Measurements from ENCODE around the gene FLII. TPM values are rescaled to one million over a fixed set of nuclear protein-coding genes. Genes with fewer than 3 reads are reported as not detected.

FLII gene
- total RNA-seq, 1 experiment from 2014 or later, result 115 TPM

DNA sequence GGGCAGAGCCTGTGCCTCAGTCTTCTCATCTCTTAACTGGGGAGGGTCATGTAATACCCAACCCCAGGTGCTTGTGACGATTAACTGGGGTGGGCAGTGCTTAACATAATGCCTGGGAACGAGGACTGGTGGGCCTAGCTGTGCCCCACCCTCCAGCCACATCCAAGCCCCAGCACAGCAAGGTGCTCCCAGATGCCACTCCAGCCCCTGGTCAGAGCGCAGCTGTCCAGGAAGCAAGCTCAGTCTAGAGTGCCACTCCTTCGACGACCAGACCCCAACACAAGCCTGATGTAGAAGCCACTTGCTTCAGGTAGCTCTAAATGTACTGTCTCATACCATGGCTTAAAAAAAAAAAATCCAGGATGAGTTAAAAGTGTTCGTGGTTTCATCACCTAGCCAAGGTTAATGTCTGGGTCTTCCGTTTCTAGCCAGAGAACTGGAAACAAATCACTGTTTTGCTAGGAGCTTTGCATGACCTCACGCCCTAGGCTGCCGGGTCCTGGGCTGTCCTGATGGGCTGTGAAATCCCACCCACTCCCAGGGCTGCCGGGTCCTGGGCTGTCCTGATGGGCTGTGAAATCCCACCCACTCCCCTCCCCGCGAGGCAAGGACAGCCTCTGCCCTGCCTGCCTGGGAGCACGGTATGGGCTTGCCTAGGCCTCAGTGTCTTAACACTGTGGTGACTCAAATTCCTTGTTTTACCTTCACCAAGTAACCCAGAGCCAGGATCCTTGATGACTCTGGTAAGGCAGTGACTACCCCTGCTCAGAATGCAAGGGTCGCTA lies 9.6 kb upstream of the FLII start:
- no peak for DNase-seq (ENCODE audit: low read depth in 1 of 2, low spot score in 2 of 2)
- Histone ChIP-seq H3K9me3 (replicated peaks) (no peaks in the 10 kb centered on the region), H3K27me3 (replicated peaks) (no peaks in the 10 kb centered on the region), H3K36me3 (peaks cover 36% of the 10 kb centered on the region), H3K4me3 (no peak overlapping the region), H3K27ac (no peak overlapping the region), H3K4me1 (replicated peaks) (no peaks in the 10 kb centered on the region)

DNA sequence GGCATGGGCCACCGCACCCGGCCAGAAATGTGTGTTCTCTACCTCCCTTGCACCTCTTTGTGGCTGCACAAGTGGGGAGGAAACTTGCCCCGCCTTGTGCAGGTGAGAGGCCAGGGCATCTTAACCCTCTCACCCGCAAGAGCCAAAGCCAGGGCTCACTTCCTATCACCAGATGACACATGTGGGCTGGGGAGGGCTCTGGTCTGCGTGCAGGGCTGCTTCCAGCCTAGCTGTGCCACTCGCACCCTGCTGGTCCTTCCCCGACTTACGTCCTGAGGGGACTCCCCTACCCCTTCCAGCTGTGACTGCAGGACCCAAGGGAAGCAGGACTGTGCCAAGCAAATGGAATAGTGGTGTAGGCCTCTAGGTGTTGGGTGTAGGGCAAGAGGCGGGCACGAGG lies 8.8 kb upstream of the FLII start:
- no peaks in the 10 kb centered on the region for H3K4me1 ChIP-seq (replicated peaks)
- no peaks in the 10 kb centered on the region for H3K27me3 ChIP-seq (replicated peaks)
- H3K36me3 ChIP-seq, result peaks cover 31% of the 10 kb centered on the region
- no peaks in the 10 kb centered on the region for H3K9me3 ChIP-seq (replicated peaks)
- no peak overlapping the region for H3K4me3 ChIP-seq
- no peak overlapping the region for H3K27ac ChIP-seq
- DNase-seq (ENCODE audit: low read depth in 1 of 2, low spot score in 2 of 2), result no peak

GRCh38 chr17:18263885-18264682 lies 5.5 kb upstream of the FLII start:
- H3K4me1 ChIP-seq (replicated peaks), result peaks cover 17% of the 10 kb centered on the region
- no peaks in the 10 kb centered on the region for H3K27me3 ChIP-seq (replicated peaks)
- DNase-seq (ENCODE audit: low read depth in 1 of 2, low spot score in 2 of 2), result no peak
- no peak overlapping the region for H3K27ac ChIP-seq
- peaks cover 21% of the 10 kb centered on the region for H3K36me3 ChIP-seq
- H3K4me3 ChIP-seq, result no peak overlapping the region
- no peaks in the 10 kb centered on the region for H3K9me3 ChIP-seq (replicated peaks)

GRCh38 chr17:18262641-18263040 lies 4.1 kb upstream of the FLII start:
- H3K27ac ChIP-seq, result no peak overlapping the region
- H3K4me3 ChIP-seq, result no peak overlapping the region
- DNase-seq (ENCODE audit: low read depth in 1 of 2, low spot score in 2 of 2), result no peak
- no peaks in the 10 kb centered on the region for H3K9me3 ChIP-seq (replicated peaks)
- H3K4me1 ChIP-seq (replicated peaks), result peaks cover 27% of the 10 kb centered on the region
- H3K27me3 ChIP-seq (replicated peaks), result no peaks in the 10 kb centered on the region
- H3K36me3 ChIP-seq, result peaks cover 33% of the 10 kb centered on the region

DNA sequence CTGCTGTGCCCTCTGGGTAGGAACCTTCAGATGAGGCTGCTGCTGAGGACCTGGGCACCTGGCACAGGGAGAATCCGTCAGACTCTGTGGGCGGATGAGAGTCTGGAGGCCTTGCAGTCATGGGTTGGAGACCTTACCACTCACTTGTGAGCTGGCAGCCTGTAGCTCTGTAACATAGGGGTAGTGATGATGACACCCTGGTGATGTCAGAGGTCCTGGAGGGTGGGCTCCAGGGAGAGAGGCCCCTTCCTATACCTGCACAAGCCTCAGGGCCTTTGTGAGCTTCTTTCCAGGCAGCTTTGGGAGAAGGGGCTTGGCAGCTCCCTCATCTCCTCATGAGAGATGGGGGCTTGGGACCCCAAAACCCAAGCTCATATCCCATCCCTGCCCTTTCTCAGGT lies 3.6 kb upstream of the FLII start:
- H3K27ac ChIP-seq, result no peak overlapping the region
- no peaks in the 10 kb centered on the region for H3K27me3 ChIP-seq (replicated peaks)
- H3K9me3 ChIP-seq (replicated peaks), result no peaks in the 10 kb centered on the region
- DNase-seq (ENCODE audit: low read depth in 1 of 2, low spot score in 2 of 2), result no peak
- no peak overlapping the region for H3K4me3 ChIP-seq
- H3K4me1 ChIP-seq (replicated peaks), result peaks cover 32% of the 10 kb centered on the region
- peaks cover 38% of the 10 kb centered on the region for H3K36me3 ChIP-seq

GRCh38 chr17:18261659-18262058 lies 3.1 kb upstream of the FLII start:
- no peak for DNase-seq (ENCODE audit: low read depth in 1 of 2, low spot score in 2 of 2)
- Histone ChIP-seq H3K36me3 (peaks cover 43% of the 10 kb centered on the region), H3K27ac (no peak overlapping the region), H3K27me3 (replicated peaks) (no peaks in the 10 kb centered on the region), H3K4me3 (peak overlapping the region; percentile 69), H3K9me3 (replicated peaks) (no peaks in the 10 kb centered on the region), H3K4me1 (replicated peaks) (peaks cover 37% of the 10 kb centered on the region)

- Histone ChIP-seq H3K27me3 (replicated peaks) (no peaks in the 10 kb centered on the region), H3K4me1 (replicated peaks) (peaks cover 37% of the 10 kb centered on the region), H3K36me3 (peaks cover 48% of the 10 kb centered on the region), H3K9me3 (replicated peaks) (no peaks in the 10 kb centered on the region), H3K4me3 (peak overlapping the region; percentile 69), H3K27ac (peak overlapping the region; percentile 34)
- peak in 1 of 2 experiments; percentile 29 for DNase-seq (ENCODE audit: low read depth in 1 of 2, low spot score in 2 of 2)
Observed at GRCh38 chr17:18261146-18261515, 2.6 kb upstream of the FLII start.

GRCh38 chr17:18260332-18261145 lies 2.0 kb upstream of the FLII start, which contains the start of gene MIEF2:
MIEF2 (plus strand) TSS chr17:18260662; CDS start chr17:18262721, 2,059 bp downstream.
- Histone ChIP-seq H3K36me3 (peaks cover 54% of the 10 kb centered on the region), H3K9me3 (replicated peaks) (no peaks in the 10 kb centered on the region), H3K4me1 (replicated peaks) (peaks cover 37% of the 10 kb centered on the region), H3K27ac (peak within 1 kb of the TSS; percentile 34), H3K27me3 (replicated peaks) (no peaks in the 10 kb centered on the region), H3K4me3 (peak within 1 kb of the TSS; percentile 69)
- DNase-seq (ENCODE audit: low read depth in 1 of 2, low spot score in 2 of 2), result peak; percentile 87 to 93

GRCh38 chr17:18259621-18260331 lies 1.2 kb upstream of the FLII start:
- DNase-seq (ENCODE audit: low read depth in 1 of 2, low spot score in 2 of 2), result no peak
- H3K36me3 ChIP-seq, result peaks cover 56% of the 10 kb centered on the region
- H3K4me3 ChIP-seq, result peak overlapping the region; percentile 69
- H3K27me3 ChIP-seq (replicated peaks), result no peaks in the 10 kb centered on the region
- H3K27ac ChIP-seq, result no peak overlapping the region
- H3K4me1 ChIP-seq (replicated peaks), result peaks cover 37% of the 10 kb centered on the region
- H3K9me3 ChIP-seq (replicated peaks), result no peaks in the 10 kb centered on the region

GRCh38 chr17:18257982-18258355 lies 569 bp downstream of the FLII start:
- Histone ChIP-seq H3K9me3 (replicated peaks) (no peaks in the 10 kb centered on the region), H3K4me3 (peak overlapping the region; percentile 99), H3K27me3 (replicated peaks) (no peaks in the 10 kb centered on the region), H3K36me3 (peaks cover 60% of the 10 kb centered on the region), H3K4me1 (replicated peaks) (peaks cover 37% of the 10 kb centered on the region), H3K27ac (peak overlapping the region; percentile 95)
- peak; percentile 84 to 88 for DNase-seq (ENCODE audit: low read depth in 1 of 2, low spot score in 2 of 2)

DNA sequence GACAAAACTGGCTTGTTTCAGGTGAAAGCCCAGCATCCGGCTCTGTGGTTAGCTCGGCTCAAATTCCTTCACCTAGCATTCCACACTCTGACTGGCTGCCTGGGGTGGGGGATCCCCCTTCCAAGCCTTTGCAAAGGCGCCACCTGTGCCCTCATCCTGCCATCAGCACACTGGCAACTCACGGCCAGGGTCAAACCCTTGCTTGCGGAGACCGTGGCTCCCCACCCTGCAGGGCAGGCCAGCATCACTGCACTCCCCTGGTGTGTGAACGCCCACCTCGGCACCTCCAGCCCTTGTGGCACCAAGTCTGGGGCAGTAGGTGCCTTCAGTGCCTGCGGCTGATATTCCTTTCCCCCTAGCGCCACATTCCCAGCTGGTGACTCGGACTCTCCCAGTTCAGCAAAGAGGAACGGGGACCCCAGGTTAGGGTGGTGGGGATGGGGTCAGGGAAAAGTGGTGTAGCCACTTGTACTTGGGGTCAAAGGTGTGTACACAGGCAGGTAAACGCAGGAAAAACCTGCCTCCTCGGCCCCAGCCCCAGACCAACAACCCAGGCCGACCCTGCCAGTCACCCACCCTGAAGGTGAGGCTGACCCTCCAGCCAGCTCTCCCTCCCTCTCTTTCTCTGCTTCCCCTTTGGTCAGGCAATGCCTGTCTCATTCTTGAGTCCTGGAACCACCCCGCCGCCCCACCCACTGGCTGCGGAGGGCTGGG lies 1.1 kb downstream of the FLII start:
- DNase-seq (ENCODE audit: low read depth in 1 of 2, low spot score in 2 of 2), result peak in 1 of 2 experiments; percentile 12
- Histone ChIP-seq H3K36me3 (peaks cover 64% of the 10 kb centered on the region), H3K27ac (peak overlapping the region; percentile 95), H3K4me1 (replicated peaks) (peaks cover 37% of the 10 kb centered on the region), H3K27me3 (replicated peaks) (no peaks in the 10 kb centered on the region), H3K9me3 (replicated peaks) (no peaks in the 10 kb centered on the region), H3K4me3 (peak overlapping the region; percentile 99)

DNA sequence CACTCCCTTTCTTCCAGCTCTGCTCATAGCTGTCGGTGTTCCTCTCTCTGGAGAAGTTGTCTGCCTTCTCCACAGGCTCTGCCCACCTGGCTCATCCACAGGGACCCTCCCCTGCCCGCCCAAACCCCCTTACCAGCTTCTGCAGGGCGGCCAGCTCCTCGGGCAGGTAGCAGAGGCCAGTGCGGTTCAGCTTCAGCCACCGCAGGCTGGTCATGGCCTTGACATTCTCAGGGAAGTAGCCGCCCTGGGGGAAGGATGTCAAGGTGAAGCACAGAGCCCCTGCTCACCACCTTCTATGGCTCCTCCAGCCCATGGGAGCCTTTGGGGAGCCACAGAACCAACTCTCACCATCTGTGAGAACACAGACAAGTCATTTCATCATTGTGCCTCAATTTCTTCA lies 1.8 kb downstream of the FLII start:
- no peak overlapping the region for H3K27ac ChIP-seq
- no peak for DNase-seq (ENCODE audit: low read depth in 1 of 2, low spot score in 2 of 2)
- H3K4me1 ChIP-seq (replicated peaks), result peaks cover 35% of the 10 kb centered on the region
- no peaks in the 10 kb centered on the region for H3K9me3 ChIP-seq (replicated peaks)
- peak overlapping the region; percentile 99; the same call in 1 of the 2 replicates for H3K4me3 ChIP-seq
- peaks cover 71% of the 10 kb centered on the region for H3K36me3 ChIP-seq
- no peaks in the 10 kb centered on the region for H3K27me3 ChIP-seq (replicated peaks)
